Measurements from ENCODE around the gene ARMS2. TPM values are rescaled to one million over a fixed set of nuclear protein-coding genes. Genes with fewer than 3 reads are reported as not detected.

Gene ARMS2
- total RNA-seq, 6 experiments from 2014 or later: not detected

- intact Hi-C loops (cut with DNase I): no loop called here
These were observed 5.3 kb downstream of the ARMS2 start for GRCh38 chr10:122459561-122460273.

DNA sequence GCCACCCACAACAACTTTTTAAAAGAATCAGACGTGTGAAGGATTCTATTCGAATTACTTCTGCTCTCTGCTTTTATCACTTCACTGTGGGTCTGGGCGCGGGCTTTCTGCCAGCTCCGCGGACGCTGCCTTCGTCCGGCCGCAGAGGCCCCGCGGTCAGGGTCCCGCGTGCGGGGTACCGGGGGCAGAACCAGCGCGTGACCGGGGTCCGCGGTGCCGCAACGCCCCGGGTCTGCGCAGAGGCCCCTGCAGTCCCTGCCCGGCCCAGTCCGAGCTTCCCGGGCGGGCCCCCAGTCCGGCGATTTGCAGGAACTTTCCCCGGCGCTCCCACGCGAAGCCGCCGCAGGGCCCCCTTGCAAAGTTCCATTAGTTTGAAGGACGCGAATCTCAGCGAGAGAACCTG, 6.4 kb downstream of the ARMS2 start:
- H3K9me3 ChIP-seq: no peaks in the 10 kb centered on the region
- peak overlapping the region in 2 of 3 donors; percentile 15 to 49 for H3K27ac ChIP-seq
- no peak for TF ChIP-seq POLR2A (IDR thresholded peaks at IDR 0.05)
- TF ChIP-seq, protein P1, sequence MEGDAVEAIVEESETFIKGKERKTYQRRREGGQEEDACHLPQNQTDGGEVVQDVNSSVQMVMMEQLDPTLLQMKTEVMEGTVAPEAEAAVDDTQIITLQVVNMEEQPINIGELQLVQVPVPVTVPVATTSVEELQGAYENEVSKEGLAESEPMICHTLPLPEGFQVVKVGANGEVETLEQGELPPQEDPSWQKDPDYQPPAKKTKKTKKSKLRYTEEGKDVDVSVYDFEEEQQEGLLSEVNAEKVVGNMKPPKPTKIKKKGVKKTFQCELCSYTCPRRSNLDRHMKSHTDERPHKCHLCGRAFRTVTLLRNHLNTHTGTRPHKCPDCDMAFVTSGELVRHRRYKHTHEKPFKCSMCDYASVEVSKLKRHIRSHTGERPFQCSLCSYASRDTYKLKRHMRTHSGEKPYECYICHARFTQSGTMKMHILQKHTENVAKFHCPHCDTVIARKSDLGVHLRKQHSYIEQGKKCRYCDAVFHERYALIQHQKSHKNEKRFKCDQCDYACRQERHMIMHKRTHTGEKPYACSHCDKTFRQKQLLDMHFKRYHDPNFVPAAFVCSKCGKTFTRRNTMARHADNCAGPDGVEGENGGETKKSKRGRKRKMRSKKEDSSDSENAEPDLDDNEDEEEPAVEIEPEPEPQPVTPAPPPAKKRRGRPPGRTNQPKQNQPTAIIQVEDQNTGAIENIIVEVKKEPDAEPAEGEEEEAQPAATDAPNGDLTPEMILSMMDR (IDR thresholded peaks at IDR 0.05): no peak
- peak overlapping the region; percentile 57 to 72 (median 71) for H3K4me3 ChIP-seq
- DNase-seq (no peak), ATAC-seq (no peak)
- under 1% methylated on average over 35 of the region's 40 CpGs for WGBS (ENCODE audit: insufficient coverage, low coverage, low lambda C conversion rate, missing lambda C conversion rate)
- intact Hi-C loops (cut with DNase I): no loop called here
- H3K4me1 ChIP-seq: peaks cover 0 to 16% (median 6%) of the 10 kb centered on the region in 4 donors
- H3K36me3 ChIP-seq: no peaks in the 10 kb centered on the region
- no peaks in the 10 kb centered on the region for H3K27me3 ChIP-seq

More at GRCh38 chr10:122459561-122460273, 5.3 kb downstream of the ARMS2 start:
- TF ChIP-seq, protein P1 (IDR thresholded peaks at IDR 0.05): no peak
- TF ChIP-seq POLR2A (IDR thresholded peaks at IDR 0.05): no peak
- DNase-seq: no peak
- Histone ChIP-seq H3K27me3 (no peaks in the 10 kb centered on the region), H3K4me3 (no peak overlapping the region), H3K36me3 (no peaks in the 10 kb centered on the region), H3K4me1 (peaks cover 0 to 16% (median 6%) of the 10 kb centered on the region in 4 donors), H3K9me3 (no peaks in the 10 kb centered on the region), H3K27ac (no peak overlapping the region)
- WGBS (ENCODE audit: insufficient coverage, low coverage, low lambda C conversion rate, missing lambda C conversion rate): 53% methylated on average over 9 of the region's 14 CpGs
- ATAC-seq: no peak

DNA sequence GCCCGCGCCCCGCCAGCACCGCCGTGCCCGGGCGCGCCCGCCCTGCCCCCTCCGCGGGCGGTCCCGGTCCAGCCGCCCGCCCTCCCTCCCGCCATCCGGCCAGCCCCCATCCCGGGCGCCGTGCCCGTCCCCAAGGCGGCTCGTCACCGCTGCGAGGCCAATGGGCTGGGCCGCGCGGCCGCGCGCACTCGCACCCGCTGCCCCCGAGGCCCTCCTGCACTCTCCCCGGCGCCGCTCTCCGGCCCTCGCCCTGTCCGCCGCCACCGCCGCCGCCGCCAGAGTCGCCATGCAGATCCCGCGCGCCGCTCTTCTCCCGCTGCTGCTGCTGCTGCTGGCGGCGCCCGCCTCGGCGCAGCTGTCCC, 6.9 kb downstream of the ARMS2 start, which contains the start of gene HTRA1:
TSS of gene HTRA1 (plus strand) at position 187 of the 362 bp plus-strand sequence. CDS start at position 287, 100 bp downstream.
- no peaks in the 10 kb centered on the region for H3K27me3 ChIP-seq
- H3K27ac ChIP-seq: peak within 1 kb of the TSS; percentile 58 to 82 (median 62)
- peak within 1 kb of the TSS; percentile 71 to 77 (median 72) for H3K4me3 ChIP-seq
- H3K9me3 ChIP-seq: no peaks in the 10 kb centered on the region
- intact Hi-C loops (cut with DNase I): no loop called here
- WGBS (ENCODE audit: insufficient coverage, low coverage, low lambda C conversion rate, missing lambda C conversion rate): 0% methylated on average over 2 of the region's 56 CpGs
- DNase-seq (peak; percentile 87 to 91 (median 90)), ATAC-seq (peak; percentile 82 to 89 (median 83))
- H3K4me1 ChIP-seq: peaks cover 0 to 16% (median 6%) of the 10 kb centered on the region in 4 donors
- TF ChIP-seq POLR2A (IDR thresholded peaks at IDR 0.05): peak; percentile 78
- TF ChIP-seq, protein P1 (IDR thresholded peaks at IDR 0.05): no peak
- no peaks in the 10 kb centered on the region for H3K36me3 ChIP-seq

DNA sequence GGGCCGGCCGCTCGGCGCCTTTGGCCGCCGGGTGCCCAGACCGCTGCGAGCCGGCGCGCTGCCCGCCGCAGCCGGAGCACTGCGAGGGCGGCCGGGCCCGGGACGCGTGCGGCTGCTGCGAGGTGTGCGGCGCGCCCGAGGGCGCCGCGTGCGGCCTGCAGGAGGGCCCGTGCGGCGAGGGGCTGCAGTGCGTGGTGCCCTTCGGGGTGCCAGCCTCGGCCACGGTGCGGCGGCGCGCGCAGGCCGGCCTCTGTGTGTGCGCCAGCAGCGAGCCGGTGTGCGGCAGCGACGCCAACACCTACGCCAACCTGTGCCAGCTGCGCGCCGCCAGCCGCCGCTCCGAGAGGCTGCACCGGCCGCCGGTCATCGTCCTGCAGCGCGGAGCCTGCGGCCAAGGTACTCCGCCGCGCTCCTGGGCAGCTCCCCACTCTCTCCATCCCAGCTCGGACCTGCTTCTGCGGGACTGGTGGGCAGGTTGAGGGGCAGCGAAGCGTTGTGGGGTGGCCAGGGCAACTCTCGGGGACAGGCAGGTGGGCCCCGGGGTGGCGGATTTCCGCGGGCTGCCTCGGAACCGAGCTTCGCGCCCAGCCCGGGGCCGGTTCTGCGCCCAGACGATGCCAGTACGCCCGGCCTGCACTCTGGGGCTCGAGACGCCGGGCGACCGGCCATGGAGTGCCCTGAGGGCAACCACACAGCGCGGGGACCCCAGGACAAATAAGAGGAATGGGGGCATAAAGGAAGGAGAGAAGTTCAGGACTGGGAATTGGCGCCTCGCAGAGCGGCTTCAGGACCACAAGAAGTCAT, 7.5 kb downstream of the ARMS2 start:
- peak overlapping the region; percentile 71 to 77 (median 72) for H3K4me3 ChIP-seq
- TF ChIP-seq, protein P1 (IDR thresholded peaks at IDR 0.05): no peak
- peak; percentile 32 for TF ChIP-seq POLR2A (IDR thresholded peaks at IDR 0.05)
- H3K27ac ChIP-seq: peak overlapping the region; percentile 58 to 82 (median 62)
- ATAC-seq: peak; percentile 37 to 80 (median 77)
- H3K4me1 ChIP-seq: peaks cover 0 to 16% (median 6%) of the 10 kb centered on the region in 4 donors
- peak; percentile 51 to 81 (median 79) for DNase-seq
- H3K36me3 ChIP-seq: no peaks in the 10 kb centered on the region
- intact Hi-C loops (cut with DNase I): no loop called here
- under 1% methylated on average over 18 of the region's 95 CpGs for WGBS (ENCODE audit: insufficient coverage, low coverage, low lambda C conversion rate, missing lambda C conversion rate)
- no peaks in the 10 kb centered on the region for H3K27me3 ChIP-seq
- no peaks in the 10 kb centered on the region for H3K9me3 ChIP-seq

Data from right lobe of liver (tissue), 6 donors.